Occipital lobe (tissue), 2 donors: Measurements from ENCODE around the gene C3orf22. TPM values are rescaled to one million over a fixed set of nuclear protein-coding genes. Genes with fewer than 3 reads are reported as not detected.

ENCODE experiments used
- DNase-seq: peaks from one replicate; lab custom pipeline; 2025; lab: John Stamatoyannopoulos, UW
- total RNA-seq: library from RNA; depleted of rRNA; stranded (reverse); fragments of >200 nt; gene quantifications from one replicate; pipeline ENCODE4 v1.2.3, GENCODE V29; 2014

C3orf22 gene
- total RNA-seq, 1 donor from 2014 or later = not detected

DNA sequence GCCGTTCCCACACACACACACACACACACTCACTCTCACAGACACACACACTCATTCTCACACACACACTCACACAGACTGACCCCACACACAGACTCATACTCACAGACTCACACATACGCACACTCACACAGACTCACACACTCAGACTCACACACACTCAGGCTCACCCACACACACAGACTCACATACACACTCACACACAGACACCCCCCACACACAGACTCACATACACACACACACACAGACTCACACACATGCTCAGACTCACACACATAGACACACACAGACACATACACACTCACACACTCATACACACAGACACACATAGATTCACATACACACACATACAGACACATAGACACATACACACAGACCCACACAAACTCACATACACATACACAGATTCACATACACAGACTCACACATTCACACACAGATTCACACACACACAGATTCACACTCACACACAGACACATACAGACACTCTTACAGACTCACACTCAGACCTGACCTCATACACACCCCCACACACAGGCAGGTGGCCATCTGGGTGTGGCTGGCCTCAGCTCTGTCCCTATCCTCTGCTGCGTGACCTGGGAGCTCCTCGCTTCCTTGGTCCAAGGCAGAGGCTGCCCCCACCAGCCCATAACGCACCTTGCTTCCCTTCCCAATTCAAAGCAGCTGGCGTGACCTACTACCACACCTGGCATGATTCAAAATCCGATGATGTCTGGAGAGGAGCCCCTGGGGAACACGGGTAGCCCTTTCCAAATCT, 1.9 kb downstream of the C3orf22 start:
- DNase-seq = no peak

DNA sequence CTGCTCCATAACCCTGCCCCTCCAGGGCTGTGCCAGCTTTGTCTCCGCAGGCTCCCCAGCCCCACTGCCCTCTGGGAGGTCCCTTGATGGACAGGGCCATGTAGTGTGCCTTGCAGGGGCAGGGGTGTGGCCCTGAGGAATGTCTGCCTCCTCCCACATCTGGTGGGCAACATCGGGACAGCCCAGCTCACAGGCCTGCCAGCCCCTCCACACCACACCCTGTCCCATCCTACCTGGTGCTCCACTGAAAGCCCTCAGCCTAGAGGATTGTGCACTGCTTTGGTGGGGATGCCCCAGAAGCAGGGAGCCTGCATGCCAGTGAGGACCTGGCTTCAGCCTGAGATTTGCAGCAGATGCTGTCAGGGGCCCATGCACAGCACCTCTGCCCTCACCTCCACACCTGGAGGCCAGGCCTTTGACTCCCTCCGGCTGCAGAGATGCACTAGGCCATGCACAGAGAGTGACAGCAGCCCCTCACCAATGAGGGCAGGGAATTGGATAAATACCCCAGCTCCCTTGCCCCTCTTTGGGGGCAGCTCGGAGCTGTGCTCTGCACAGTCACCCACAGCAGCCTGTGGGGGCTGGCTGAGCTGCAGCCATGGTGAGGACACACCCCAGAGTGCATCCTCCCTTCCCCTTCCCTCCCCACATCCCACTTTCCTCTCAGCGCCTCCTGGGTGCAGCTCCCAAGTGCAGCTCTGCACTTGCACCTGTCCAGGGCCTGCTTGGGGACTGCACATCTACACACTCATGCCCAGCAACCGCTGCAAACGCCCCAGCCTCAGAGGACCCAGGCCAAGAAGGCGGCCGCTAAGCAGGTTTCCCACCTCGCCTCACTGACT, 2.7 kb downstream of the C3orf22 start:
- no peak for DNase-seq

DNA sequence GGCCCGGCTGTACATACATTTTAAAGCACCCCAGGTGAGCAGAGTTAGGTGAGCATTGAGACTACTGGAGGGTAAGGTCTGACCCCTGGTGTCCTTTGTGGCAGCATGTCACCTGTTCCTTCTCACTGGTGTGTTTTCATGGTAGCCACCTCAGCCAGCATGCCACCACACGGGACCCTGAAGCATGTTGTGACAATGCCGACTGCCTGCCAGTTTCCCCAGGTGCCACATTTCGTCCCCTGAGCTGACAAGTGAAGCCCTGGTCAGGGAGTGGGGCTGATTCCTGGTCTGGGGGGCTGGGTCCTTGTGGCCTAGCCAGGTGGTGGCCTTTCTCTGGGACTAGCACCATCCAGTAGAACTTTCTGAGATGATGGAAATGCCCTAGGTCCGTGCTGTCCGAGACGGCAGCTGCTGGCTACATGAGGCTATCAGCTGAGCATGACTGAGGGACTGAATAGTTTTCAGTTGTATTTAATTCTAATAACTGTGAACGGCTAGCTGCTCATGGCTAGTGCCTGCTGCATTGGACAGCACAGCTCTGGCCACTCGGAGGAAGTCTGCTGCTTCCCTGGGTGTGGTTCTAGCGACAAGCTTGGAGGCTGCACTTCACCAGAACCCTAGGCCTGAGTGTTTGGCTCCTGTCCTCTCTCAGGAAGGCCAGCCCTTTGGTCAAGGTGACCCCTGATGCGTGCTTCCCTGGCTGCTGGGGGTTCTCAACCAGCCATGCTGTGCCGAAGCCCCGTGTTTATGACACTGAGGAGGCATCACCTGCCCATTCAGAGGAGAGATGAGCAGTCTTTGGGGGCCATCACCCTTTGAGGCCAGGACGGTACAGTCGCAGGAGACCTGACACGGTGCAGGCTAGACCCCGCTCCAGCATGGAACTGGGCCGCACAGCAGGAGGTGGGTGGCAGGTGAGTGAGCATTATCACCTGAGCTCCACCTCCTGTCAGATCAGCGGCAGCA, 3.9 kb downstream of the C3orf22 start:
- DNase-seq = no peak

DNA sequence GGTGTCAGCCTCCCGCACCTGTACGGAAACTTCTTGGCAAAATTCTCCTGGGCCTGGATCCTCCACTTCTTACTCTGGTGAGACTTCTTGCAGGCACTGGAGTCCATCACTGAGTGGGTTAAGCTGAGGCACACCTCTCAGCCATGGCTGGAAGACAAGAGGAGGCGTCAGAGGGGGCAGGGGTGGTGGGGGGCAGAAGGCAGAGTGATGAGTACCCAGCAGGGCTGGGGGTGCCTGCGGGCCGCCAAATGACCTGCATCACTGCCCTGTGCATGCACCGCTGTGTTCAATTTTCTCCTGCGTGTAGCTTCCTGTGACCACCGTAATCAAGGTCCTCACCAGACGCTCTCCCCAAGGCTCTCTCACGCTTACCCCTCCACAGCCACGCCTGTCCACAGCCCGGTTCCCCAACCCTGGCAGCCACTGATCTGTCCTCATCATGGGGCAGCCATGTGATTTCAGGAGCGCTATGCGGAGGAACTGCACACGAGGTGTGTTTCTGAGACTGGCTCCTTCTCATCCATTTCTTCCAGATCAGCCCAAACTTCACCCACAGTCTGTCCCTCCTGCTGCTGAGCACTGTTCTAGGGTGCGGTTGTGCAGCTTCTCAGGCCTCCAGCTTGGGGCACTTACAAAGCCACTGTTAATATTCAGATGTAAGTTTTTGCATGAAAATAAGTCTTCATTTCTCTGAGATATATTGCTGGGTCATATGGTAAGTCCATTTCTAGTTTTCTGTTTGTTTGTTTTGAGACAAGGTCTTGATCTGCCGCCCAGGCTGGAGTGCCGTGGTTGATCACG, 5.2 kb downstream of the C3orf22 start:
- DNase-seq = no peak

DNA sequence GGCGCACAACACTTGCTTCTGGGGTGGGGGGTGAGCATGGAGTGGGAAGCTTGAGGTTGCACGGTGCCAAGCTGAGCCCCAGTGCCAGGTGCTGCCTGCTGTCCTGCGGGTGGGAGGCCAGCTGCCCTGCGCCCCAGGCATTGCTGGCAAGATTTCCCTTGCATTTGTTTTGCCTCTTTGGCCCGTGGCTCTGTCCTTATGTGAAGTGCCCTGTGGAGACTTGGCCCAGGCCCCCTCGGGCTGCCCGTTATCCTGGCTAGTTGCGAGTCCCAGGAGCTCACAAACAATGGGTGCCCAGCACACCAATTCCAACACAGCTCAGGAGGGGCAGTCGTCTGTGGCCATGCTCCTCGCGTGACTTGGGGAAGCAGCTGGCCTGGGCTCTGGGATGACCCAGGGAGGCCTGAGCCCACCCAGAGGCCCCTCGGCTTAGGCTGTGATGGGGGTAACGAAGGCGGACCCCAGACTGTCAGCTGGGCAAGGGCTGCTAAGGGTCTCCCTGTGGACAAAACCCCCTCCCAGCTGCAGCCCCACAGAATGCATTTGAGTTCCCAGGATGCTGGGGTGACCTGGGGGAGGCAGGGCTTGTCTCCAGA, 5.9 kb downstream of the C3orf22 start:
- DNase-seq = no peak

DNA sequence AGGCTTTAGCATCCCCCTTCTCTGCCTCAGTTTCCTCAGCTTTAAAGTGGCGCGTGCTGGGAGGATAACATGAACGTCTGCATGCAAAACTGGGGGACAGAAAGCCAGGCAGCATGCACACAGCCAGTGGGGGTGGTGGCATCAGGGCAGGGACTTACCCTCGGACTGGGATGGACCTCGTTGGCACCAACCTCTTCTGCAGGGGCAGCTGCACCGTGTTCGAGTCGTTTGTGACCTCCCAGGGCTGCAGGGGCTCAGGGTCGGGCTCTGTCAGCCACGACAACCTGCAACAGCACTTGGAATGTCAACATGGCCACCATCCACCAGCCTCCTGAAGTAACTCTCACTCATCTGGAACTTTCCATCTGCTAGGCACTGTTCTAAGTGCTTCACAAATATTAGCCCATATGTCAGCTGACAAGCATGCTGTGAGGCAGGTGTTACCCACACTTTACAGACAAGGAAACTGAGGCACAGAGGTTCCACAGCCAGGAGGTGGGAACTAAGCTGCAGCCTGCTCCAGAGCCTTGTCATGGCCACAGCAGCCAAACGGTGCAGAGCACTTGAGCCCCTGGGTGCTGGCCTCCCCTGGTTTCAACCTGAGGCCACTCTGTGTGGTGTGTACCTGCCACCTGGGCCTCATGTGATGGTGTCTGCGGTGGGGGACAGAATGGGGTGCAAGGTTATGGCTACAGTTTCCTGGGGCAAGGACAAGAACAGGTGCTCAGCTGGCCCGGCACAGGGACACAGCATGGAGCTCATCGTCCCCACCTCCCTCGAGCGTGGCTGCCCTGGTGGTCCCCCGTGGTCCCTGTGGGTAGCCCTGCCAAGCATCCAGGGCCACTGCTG, 6.7 kb downstream of the C3orf22 start:
- no peak for DNase-seq

DNA sequence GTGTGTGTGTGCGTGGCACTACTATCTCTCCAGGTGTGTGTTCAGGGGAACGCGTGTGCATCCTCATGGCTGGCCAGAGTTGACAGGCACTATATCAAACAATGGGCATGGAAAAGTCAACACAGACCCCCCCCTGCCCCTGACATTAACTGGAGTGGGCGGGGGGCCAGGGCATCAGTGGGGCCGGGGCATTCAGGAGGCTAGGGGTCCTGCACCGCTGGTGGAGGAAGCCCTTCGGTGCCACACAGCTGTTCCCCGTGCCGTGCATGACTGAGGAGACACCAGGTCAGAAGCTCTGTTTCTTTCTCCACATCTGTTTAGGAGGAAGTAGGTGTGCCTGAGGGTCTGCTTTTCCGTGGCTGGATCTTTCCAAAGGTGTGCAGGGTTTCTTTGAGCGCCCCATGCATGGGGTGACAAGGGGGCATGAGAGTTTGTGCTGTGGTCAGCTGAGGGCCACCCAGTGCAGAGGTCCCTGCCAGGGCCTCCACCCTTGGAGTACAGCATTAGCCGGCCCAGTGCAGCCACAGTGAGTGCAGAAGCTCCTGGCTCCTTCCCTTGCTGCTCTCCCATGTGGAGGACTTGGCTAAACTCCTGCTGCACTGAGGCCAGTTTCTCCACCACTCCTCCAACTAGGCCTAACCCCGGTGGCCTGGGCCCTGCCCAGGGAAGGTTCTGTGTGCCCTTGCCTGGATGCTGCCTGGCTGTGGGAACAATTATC, 7.5 kb downstream of the C3orf22 start:
- DNase-seq = no peak

DNA sequence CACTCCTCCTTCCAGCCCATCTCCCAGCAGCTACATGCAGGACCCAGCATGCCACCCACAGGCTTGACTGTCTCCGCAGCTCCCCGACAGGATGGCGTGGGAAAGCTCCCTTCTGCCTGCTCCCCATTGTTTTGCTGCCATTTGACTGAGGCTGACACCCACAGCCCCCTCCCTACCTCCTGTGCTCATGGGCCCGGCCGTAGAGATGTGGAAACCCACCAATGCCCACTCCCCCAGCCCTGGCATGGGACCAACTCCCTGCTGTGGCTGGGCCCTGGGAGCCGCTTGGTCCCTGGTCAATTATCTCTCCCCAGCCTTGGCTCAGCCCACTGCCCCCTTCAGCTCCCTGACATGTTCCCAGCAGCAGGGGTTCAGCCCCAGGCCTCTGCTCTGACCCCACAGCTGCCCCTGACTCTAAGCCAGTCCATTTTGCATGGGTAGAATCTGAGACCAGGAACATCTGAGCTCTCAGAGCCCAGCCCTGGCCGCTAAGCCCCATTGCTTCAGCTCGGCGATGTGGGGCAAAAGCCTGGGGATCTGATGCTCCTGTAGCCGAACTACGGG, 8.2 kb downstream of the C3orf22 start:
- DNase-seq = no peak

DNA sequence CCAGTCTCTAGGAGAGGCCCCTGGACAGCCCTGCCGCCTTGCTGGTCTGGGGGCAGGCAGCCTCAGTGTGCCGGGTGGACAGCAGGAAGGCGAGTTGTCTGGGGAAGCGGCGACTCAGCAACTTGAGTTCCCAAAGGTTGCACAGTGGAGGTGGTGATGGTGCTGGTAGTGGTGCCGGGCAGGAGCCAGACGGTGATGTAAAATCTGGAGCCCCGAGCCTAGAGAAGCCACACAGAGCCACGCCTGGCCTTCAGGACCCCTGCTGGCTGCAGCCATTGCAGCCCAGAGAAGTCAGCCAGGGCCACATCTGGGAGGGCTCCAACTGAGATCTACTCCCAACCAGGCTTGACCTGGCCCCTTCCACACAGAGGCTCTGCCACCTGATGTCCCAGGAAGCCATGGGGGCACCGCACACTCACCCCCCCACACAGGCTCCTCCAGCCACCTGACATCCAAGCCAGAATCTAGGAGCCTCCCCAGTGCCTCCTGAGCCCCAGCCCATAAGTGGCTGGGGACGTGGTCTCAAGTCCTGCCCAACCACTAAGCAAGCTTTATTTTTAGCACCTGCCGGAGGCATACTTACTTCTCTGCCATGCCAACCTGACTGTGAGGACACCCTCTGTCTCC, 8.8 kb downstream of the C3orf22 start:
- DNase-seq = no peak

DNA sequence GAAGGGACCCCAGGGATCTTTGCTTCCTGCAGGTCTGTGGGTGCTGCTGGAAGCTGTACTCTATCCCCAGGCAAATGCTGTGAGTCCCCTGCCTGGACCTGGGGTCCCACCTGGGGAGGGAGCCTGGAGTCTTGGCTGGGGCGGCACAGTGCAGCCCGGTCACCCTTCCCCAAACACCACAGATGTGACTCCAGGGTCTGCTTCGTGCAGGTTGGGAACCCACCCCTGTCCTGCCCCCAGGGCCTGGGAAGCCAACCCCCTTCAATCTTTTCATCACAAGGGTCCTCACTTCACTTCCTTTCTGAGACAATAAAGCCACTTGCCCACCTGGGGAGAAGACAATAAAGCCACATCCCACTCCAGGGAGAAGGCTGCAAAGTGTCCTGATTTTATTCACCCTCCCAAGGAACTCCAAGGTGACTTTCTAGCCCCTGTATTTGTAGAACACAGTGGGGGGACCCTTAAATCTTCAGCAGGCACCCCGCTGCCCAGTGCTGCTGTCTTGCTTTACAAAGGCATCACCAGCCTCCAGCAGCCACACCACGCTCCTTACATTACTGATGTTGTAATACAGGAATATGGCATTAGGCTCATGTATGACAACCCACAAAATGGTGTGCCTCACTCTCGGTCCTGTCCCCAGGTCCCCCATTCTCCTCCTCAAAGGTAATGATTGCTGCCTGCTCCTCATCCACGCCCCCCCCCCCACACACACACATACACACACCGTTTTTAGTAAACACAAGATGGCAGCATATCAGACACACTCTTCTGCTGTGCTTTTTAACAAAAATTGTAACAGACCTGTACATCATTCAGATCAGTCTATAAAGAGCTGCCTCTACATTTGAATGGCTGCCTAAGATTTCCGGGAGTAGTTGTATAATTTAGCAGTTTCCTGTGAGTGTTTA, 9.9 kb downstream of the C3orf22 start:
- DNase-seq = no peak

DNA sequence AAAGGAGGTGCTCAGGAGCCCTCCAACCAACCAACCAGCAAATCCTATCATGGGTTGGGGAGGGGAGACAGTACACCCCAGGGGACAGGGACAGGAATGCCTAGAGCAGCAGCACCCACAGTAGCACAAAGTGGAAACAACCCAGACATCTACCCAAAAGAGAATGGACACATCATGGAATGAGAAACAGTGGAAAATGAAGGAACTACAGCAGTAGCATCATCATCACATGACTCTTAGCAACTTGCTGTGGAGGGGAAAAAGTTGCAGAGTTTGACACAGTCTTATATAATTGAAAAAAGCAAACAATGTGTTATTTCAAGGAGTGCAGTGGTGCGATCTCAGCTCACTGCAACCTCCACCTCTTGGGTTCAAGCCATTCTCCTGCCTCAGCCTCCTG, 11.0 kb downstream of the C3orf22 start:
- DNase-seq = no peak

DNA sequence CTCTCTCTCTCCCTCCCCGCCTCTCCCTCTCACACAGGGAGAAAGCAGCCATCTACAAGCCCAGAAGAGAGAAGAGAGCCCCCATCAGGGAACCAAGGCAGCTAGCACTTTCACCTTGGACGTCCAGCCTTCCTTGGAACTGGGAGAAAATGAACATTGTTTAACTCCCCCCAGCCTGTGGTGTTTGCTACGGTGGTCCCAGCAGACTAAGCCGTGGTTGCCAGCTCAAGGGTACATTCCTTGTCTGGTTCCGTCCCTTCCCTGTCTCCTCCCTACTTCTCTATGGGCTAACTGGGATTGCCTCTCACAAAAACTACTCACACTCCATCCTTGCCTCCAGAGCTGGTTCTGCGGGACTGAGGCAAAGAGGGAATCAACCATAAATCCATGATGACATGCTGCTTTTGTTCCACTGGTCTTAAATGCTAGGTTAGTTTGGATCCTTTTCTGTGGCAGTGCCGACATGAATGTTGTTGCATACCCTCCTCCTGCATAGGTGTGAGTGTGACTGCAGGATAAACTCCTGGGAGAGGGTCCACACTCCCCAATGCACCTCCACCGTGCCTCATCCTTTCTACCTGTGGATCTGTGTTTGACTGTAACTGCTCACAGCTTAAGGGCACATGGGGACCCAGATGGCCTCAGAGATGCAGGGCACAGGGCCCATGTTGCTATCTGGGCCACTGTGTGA, 12.0 kb downstream of the C3orf22 start:
- no peak for DNase-seq

DNA sequence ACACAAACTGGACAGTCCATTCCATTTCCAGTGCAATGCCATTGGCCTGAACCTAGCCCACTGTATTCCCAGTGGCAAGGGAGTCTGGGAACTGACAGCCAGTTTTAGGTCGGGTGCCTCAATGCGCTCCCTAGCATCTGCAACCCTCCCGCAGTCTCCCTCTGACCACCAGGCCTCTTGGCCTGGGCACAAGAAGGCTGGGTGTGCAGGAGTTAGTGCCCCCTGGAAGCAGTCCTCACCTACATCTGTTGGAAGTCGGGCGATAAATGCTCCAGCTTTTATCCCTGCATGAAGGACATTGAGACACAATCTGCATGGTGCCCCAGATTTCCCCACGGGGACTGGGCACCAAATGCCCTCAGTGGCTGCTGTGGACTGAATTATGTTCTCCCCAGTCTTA, 12.7 kb downstream of the C3orf22 start:
- DNase-seq = no peak

DNA sequence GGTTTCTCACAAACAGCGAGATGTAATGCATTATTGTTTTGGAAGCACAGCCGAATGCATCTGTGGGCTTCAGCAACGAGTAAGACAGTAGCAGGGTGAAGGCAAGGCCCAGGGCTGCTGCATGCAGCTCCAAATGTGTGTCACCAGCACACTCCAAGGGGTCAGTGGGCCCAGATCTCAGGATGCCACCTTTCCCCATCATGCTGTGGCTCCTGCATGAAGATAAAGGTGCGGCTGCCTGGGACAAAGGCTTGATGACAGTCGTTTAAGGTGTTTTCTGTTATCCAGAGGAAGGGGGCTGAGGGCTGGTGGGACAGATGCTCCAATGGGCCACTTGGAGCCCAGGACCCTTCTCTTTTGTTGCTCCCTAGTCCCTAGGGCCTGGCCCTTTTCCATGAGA, 13.2 kb downstream of the C3orf22 start:
- DNase-seq = no peak

DNA sequence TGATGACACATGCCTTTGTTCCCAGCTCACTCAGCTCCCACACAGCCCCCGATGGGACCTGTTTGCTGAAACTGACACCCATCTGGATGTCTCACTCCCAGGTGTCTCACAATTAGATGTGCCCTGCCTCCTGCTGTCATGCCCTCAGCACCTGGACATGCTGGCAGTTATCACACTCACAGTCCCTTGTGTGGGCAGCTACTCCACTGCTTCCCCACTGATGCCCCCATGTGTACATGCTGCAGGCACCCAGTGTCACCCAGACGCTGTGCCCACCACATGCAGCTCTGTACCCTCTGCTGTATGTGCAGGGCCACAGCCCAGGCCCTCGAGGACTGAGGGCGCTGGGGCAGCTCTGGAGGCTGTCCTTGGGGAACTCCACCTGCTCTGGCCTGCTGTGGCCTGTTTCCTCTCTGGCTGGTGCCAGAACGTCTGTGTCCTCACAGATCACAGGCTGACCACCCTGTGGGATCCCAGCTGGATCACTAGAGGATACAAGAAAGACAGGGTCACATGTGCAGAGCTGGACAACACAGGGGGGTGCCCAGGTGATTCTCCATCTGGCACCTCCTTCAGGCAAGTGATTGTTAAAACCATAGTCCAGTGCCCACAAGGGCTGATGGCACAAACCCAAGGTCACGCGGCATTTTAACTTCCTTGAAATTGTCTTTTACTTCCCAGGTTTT, 14.0 kb downstream of the C3orf22 start:
- no peak for DNase-seq
